ENCODE measurements around the gene MAMSTR. TPM values are rescaled to one million over a fixed set of nuclear protein-coding genes. Genes with fewer than 3 reads are reported as not detected.

Gene MAMSTR
- total RNA-seq, 1 experiment from 2014 or later: 1.9 TPM

DNA sequence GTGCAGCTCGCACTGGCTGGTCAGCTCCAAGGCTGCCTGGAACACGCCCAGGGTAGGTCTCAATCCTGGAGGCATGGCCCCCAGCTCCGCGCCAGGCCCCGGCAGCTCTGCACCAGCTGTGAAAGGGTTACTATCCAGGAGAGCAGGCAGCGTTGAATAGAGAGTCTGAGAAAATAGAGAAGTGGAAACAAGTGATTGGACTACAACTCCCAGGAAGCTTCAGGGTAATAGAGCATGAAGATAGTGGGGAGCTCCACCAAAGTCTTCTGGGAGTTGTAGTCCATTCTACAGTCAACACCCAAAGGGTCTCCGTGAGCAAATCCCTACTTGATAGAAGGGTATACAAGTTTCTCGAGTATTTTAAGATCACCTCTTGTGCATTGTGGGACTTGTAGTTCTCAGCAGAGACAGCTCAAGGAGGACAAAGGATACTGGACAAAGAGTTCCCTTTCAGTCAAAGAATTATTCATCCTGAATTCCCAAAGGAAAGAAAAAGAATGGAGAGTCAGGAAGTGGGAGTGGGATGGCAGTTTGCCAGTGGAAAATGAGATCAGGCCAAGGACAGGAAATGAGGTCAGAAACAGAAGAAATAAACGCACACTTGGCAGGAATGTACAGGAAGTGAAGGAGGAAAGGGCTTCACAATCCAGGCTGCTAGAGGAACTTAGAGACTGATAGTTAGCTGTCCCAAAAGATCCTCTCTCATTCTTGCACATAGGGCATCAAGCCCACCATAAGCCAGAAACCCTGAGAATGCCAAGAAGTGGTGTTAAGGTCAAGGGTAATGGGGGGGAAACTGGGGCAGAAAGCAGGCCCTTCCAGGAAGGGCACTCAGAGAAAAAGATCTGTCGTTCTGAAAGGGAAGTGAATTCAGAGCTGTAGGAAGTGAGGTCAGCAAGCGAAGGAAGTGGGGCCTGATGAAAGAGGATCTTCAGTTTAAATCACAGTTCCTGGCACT, 5.5 kb upstream of the MAMSTR start:
- no peak overlapping the region for H3K4me3 Mint-ChIP-seq (ENCODE audit: unreplicated experiment)
- ChIA-PET CTCF (interaction anchor here (0.8 to 2.1 kb wide), 4 partner anchors 10 to 331 kb away, joined by 3 to 10 read pairs (median 6); no protein-coding TSS in a partner anchor), POLR2A (interaction anchor here (0.5 to 1.6 kb wide), 2 partner anchors 11 to 361 kb away, joined by 3 to 4 read pairs; partner anchors contain the start of gene TMEM143)
- H3K9me3 Mint-ChIP-seq (ENCODE audit: unreplicated experiment): no peaks in the 10 kb centered on the region
- Histone ChIP-seq H3K27me3 (replicated peaks; ENCODE audit: control insufficient read depth, insufficient read depth, low read length) (no peaks in the 10 kb centered on the region), H3K36me3 (ENCODE audit: control insufficient read depth, insufficient read depth, low read length) (no peaks in the 10 kb centered on the region), H3K4me3 (ENCODE audit: low read depth, low read length) (no peak overlapping the region), H3K9me3 (no peaks in the 10 kb centered on the region), H3K4me1 (peaks cover 3% of the 10 kb centered on the region)
- intact Hi-C loops (cut with micrococcal nuclease; ENCODE audit: unreplicated experiment): no loop called here
- no peaks in the 10 kb centered on the region for H3K27me3 Mint-ChIP-seq (ENCODE audit: insufficient read depth, unreplicated experiment)
- TF ChIP-seq, protein P1, sequence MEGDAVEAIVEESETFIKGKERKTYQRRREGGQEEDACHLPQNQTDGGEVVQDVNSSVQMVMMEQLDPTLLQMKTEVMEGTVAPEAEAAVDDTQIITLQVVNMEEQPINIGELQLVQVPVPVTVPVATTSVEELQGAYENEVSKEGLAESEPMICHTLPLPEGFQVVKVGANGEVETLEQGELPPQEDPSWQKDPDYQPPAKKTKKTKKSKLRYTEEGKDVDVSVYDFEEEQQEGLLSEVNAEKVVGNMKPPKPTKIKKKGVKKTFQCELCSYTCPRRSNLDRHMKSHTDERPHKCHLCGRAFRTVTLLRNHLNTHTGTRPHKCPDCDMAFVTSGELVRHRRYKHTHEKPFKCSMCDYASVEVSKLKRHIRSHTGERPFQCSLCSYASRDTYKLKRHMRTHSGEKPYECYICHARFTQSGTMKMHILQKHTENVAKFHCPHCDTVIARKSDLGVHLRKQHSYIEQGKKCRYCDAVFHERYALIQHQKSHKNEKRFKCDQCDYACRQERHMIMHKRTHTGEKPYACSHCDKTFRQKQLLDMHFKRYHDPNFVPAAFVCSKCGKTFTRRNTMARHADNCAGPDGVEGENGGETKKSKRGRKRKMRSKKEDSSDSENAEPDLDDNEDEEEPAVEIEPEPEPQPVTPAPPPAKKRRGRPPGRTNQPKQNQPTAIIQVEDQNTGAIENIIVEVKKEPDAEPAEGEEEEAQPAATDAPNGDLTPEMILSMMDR (IDR thresholded peaks at IDR 0.05; ENCODE audit: insufficient read depth in 1 of 2, low read depth in 1 of 2, low read length in 1 of 2, severe bottlenecking in 1 of 2, unreplicated experiment in 1 of 2): no peak
- H3K36me3 Mint-ChIP-seq (ENCODE audit: insufficient read depth, unreplicated experiment): peaks cover 19% of the 10 kb centered on the region
- no TSS peak for BruUV-seq (replicated peaks)
- DNase-seq: peak in 1 of 2 experiments; percentile 51
- peaks cover 7% of the 10 kb centered on the region for H3K4me1 Mint-ChIP-seq (ENCODE audit: low read depth, unreplicated experiment)
- peak overlapping the region; percentile 30 for H3K27ac Mint-ChIP-seq (ENCODE audit: unreplicated experiment)

DNA sequence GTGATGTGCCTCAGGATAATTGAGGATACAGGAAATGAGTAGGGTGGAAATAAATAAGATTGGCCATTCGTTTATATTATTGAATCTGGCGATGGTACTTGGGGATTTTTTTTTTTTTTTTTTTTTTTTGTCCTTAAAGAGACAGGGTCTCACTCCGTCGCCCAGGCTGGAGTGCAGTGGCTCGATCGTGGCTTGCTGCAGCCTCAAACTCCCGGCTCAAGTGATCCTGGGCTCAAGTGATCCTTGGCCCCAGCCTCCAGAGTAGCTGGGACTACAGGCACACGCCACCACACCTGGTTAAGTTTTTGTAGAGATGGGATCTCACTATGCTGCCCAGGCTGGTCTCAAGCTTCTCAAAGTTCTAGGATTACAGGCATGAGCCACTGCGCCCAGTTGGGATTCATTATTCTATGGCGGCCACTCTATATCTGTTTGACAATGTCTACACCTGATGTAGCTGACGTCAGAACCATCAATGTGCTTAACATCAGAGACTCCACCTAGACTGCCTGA, 2.7 kb upstream of the MAMSTR start:
- TF ChIP-seq, protein P1 (IDR thresholded peaks at IDR 0.05; ENCODE audit: insufficient read depth in 1 of 2, low read depth in 1 of 2, low read length in 1 of 2, severe bottlenecking in 1 of 2, unreplicated experiment in 1 of 2): no peak
- intact Hi-C loops (cut with micrococcal nuclease; ENCODE audit: unreplicated experiment): no loop called here
- H3K27ac Mint-ChIP-seq (ENCODE audit: unreplicated experiment): no peak overlapping the region
- H3K9me3 Mint-ChIP-seq (ENCODE audit: unreplicated experiment): no peaks in the 10 kb centered on the region
- Histone ChIP-seq H3K36me3 (ENCODE audit: control insufficient read depth, insufficient read depth, low read length) (no peaks in the 10 kb centered on the region), H3K9me3 (no peaks in the 10 kb centered on the region), H3K4me3 (ENCODE audit: low read depth, low read length) (no peak overlapping the region), H3K4me1 (peaks cover 6% of the 10 kb centered on the region), H3K27me3 (replicated peaks; ENCODE audit: control insufficient read depth, insufficient read depth, low read length) (no peaks in the 10 kb centered on the region)
- no peaks in the 10 kb centered on the region for H3K27me3 Mint-ChIP-seq (ENCODE audit: insufficient read depth, unreplicated experiment)
- BruUV-seq (replicated peaks): no TSS peak
- POLR2A ChIA-PET: no interaction called here
- CTCF ChIA-PET: no interaction called here
- peaks cover 30% of the 10 kb centered on the region for H3K36me3 Mint-ChIP-seq (ENCODE audit: insufficient read depth, unreplicated experiment)
- H3K4me1 Mint-ChIP-seq (ENCODE audit: low read depth, unreplicated experiment): peaks cover 20% of the 10 kb centered on the region
- no peak overlapping the region for H3K4me3 Mint-ChIP-seq (ENCODE audit: unreplicated experiment)
- no peak for DNase-seq

DNA sequence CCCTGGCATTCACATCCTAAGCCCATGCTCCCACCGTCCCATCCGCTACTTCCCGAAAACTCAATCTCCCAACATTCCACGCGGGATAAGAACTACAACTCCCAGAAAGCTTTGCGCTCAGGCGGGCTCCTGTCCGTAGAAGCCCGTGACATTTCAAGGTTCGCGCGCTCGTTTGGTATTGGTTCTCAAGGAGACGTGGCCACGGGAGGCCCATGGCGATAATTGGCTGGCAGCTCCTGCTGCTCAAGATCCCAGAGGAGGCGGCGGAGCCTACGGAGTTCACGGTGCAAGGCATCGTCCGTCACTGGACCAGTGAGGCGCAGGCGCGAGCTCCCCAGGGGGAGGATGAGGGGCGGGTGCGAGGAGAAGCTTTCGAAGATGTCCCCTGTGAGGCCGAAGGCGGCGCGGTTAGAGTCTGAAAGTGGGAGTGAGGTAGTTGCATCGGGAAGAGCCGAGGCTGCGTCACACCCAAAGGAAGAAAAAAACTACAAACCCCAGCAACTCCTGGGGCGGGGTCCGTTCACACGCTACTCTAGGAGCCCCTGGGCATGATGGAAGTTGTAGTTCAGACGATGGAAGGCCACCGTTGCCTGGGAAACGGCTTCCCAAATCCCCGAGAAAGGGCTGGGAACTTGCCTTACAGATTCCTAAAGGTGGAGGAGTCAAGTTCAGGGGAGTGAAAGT, 1.2 kb upstream of the MAMSTR start:
- H3K27me3 Mint-ChIP-seq (ENCODE audit: insufficient read depth, unreplicated experiment): no peaks in the 10 kb centered on the region
- no peaks in the 10 kb centered on the region for H3K27me3 ChIP-seq (replicated peaks; ENCODE audit: control insufficient read depth, insufficient read depth, low read length)
- H3K36me3 Mint-ChIP-seq (ENCODE audit: insufficient read depth, unreplicated experiment): peaks cover 30% of the 10 kb centered on the region
- peak overlapping the region; percentile 92 for H3K4me3 Mint-ChIP-seq (ENCODE audit: unreplicated experiment)
- H3K9me3 Mint-ChIP-seq (ENCODE audit: unreplicated experiment): no peaks in the 10 kb centered on the region
- DNase-seq: peak; percentile 97 to 99
- TF ChIP-seq, protein P1 (IDR thresholded peaks at IDR 0.05; ENCODE audit: insufficient read depth in 1 of 2, low read depth in 1 of 2, low read length in 1 of 2, severe bottlenecking in 1 of 2, unreplicated experiment in 1 of 2): no peak
- H3K4me1 Mint-ChIP-seq (ENCODE audit: low read depth, unreplicated experiment): peaks cover 26% of the 10 kb centered on the region
- POLR2A ChIA-PET: interaction anchor here (0.5 to 1.0 kb wide), 9 partner anchors 11 to 485 kb away, joined by 3 to 8 read pairs (median 3); partner anchors contain the start of genes FUT2, PPP1R15A and SPHK2
- BruUV-seq (replicated peaks): no TSS peak
- H3K9me3 ChIP-seq: no peaks in the 10 kb centered on the region
- intact Hi-C loops (cut with micrococcal nuclease; ENCODE audit: unreplicated experiment): loop anchor here (1.0 kb wide), 1 partner anchor 18 kb away; no protein-coding TSS in a partner anchor
- peak overlapping the region; percentile 79 for H3K4me3 ChIP-seq (ENCODE audit: low read depth, low read length)
- no peaks in the 10 kb centered on the region for H3K36me3 ChIP-seq (ENCODE audit: control insufficient read depth, insufficient read depth, low read length)
- H3K4me1 ChIP-seq: peaks cover 6% of the 10 kb centered on the region
- H3K27ac Mint-ChIP-seq (ENCODE audit: unreplicated experiment): peak overlapping the region; percentile 97
- CTCF ChIA-PET: interaction anchor here (0.6 to 1.4 kb wide), 5 partner anchors 13 to 75 kb away, joined by 3 to 8 read pairs (median 5); partner anchors contain the start of gene CA11
